K562 (cell line): ENCODE results near the gene FAM219A. TPM values are rescaled to one million over a fixed set of nuclear protein-coding genes. Genes with fewer than 3 reads are reported as not detected.

Experiments used
- AFF1 ChIP-seq, 2 experiments: fragments of 450-650 bp; IDR thresholded peaks; 2 replicates each; pipeline ENCODE4 v1.6.1; 2018; ENCODE audit warnings: mild to moderate bottlenecking in 2 of 2, low read depth in 1 of 2; ENCODE audit not compliant: partially characterized antibody in 2 of 2
- CAMTA2 ChIP-seq: fragments of 250-450 bp; sonication (Bioruptor Pico); conservative IDR thresholded peaks from 2 replicates; pipeline ENCODE4 v1.5.1; 2022
- CTBP1 ChIP-seq: fragments of 450-650 bp; IDR thresholded peaks from 2 replicates; pipeline ENCODE4 v1.6.1; 2016; ENCODE audit warnings: borderline replicate concordance
- MEF2A ChIP-seq: IDR thresholded peaks from 2 replicates; pipeline ENCODE4 v1.6.1; 2011; ENCODE audit warnings: low read depth, mild to moderate bottlenecking, low read length, moderate library complexity; ENCODE audit not compliant: control insufficient read depth
- ZC3H11A ChIP-seq: IDR thresholded peaks from 2 replicates; pipeline ENCODE4 v1.6.1; 2012; ENCODE audit warnings: low read depth, low read length, improper control_type of control experiment
- ZNF384 ChIP-seq: IDR thresholded peaks from 2 replicates; pipeline ENCODE4 v1.6.1; 2012; ENCODE audit warnings: low read depth, low read length, improper control_type of control experiment
- polyA plus RNA-seq, 8 experiments: library from polyadenylated mRNA; depleted of rRNA in 4 of 8; stranded (reverse) in 5 of 8; unstranded in 3 of 8; fragments of >200 nt; fragmentation: Nextera tagmentation in 2 of 8; fragmentation: Illumina TruSeq in 1 of 8; extraction: Ambion mirVana in 2 of 8; extraction: Trizol in 1 of 8; gene quantifications; 2 replicates each; pipeline versions ENCODE4 v1.2.1 to v1.2.3, GENCODE V29; 2011 to 2014; ENCODE audit warnings: inconsistent platforms in 1 of 8, missing spikeins in 1 of 8
- total RNA-seq, 7 experiments: library from RNA; depleted of rRNA in 6 of 7; stranded (reverse); fragments of >200 nt in 6 of 7; fragmentation: Illumina TruSeq in 2 of 7; extraction: Trizol in 2 of 7; gene quantifications; 2 replicates each; pipeline versions ENCODE4 v1.2.1 to v1.2.3, GENCODE V29; 2011 to 2021; ENCODE audit warnings: low replicate concordance in 1 of 7

FAM219A gene
- total and polyA plus RNA-seq, 9 of the 15 experiments (the other 6 are each of a cell fraction or from before 2014, with no cell fraction given) = 0.63 to 8.6 (median 2.9) TPM

- TF ChIP-seq ZNF384 = no peak
- no peak for TF ChIP-seq AFF1 (IDR thresholded peaks at IDR 0.05; ENCODE audit: low read depth in 1 of 2, partially characterized antibody in 2 of 2)
- TF ChIP-seq CAMTA2 (CRISPR knock-in tag) = no peak
- no peak for TF ChIP-seq CTBP1
- no peak for TF ChIP-seq ZC3H11A
- no peak for TF ChIP-seq MEF2A
- TF ChIP-seq, all 486 proteins: peak for 0
Measured at GRCh38 chr9:34400686-34401602, 57.4 kb downstream of the FAM219A start (continued).
